ENCODE measurements around the gene TRAPPC12.

DNA sequence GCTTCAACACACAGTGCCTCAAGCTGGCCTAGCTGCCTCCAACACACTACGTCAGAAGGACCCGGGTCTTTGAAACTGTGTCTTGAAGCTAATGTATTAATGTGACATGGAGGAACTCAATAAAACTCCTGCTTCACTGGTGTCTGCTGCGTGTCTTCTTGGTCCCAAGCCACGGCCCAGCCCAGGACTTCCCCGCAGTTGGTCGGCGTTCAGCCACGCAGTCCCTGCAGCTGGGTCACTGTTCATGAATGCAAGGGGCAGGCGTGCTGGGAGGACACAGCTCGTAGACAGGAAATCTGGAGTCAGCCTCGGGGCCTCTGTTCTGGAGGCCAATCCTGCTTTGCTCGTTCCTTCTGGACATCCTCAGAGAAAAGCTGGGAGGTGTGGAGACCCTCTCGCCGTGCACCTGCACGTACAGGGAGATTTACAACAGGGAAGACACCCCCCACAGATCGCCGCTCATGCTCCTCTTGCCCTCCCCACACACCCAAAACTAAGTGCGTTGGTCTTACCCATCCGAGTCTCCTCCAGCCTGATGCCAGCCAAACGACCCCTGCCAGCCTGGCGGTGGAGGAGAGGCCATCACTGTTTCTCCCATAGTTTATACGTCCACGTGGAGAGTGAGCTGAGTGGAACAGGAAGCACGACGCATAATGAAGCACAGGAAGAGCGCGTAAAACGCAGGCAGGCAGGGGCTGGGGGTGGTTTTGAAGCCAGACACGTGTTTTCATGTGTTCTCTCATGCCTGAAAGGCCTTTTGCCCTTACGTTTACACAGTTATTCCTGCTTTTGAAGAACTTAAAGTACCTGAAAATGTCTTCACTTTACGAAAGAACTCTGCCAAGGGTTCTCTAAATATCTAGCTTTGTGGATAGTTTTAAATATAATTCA, 100.2 kb downstream of the TRAPPC12 start:
- TF ChIP-seq, protein P1, sequence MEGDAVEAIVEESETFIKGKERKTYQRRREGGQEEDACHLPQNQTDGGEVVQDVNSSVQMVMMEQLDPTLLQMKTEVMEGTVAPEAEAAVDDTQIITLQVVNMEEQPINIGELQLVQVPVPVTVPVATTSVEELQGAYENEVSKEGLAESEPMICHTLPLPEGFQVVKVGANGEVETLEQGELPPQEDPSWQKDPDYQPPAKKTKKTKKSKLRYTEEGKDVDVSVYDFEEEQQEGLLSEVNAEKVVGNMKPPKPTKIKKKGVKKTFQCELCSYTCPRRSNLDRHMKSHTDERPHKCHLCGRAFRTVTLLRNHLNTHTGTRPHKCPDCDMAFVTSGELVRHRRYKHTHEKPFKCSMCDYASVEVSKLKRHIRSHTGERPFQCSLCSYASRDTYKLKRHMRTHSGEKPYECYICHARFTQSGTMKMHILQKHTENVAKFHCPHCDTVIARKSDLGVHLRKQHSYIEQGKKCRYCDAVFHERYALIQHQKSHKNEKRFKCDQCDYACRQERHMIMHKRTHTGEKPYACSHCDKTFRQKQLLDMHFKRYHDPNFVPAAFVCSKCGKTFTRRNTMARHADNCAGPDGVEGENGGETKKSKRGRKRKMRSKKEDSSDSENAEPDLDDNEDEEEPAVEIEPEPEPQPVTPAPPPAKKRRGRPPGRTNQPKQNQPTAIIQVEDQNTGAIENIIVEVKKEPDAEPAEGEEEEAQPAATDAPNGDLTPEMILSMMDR (IDR thresholded peaks at IDR 0.05) = no peak
- TF ChIP-seq, protein P2, sequence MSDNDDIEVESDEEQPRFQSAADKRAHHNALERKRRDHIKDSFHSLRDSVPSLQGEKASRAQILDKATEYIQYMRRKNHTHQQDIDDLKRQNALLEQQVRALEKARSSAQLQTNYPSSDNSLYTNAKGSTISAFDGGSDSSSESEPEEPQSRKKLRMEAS (CRISPR knock-in tag; IDR thresholded peaks at IDR 0.05) = no peak
- no peak for TF ChIP-seq NFYB (CRISPR knock-in tag; conservative IDR thresholded peaks at IDR 0.05; ENCODE audit: low read depth)
- TF ChIP-seq, protein P3, sequence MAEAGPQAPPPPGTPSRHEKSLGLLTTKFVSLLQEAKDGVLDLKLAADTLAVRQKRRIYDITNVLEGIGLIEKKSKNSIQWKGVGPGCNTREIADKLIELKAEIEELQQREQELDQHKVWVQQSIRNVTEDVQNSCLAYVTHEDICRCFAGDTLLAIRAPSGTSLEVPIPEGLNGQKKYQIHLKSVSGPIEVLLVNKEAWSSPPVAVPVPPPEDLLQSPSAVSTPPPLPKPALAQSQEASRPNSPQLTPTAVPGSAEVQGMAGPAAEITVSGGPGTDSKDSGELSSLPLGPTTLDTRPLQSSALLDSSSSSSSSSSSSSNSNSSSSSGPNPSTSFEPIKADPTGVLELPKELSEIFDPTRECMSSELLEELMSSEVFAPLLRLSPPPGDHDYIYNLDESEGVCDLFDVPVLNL (CRISPR knock-in tag; IDR thresholded peaks at IDR 0.05; ENCODE audit: borderline replicate concordance, low read depth) = no peak
- TF ChIP-seq TP53 (CRISPR knock-in tag; IDR thresholded peaks at IDR 0.05) = no peak
- TF ChIP-seq, protein P4, sequence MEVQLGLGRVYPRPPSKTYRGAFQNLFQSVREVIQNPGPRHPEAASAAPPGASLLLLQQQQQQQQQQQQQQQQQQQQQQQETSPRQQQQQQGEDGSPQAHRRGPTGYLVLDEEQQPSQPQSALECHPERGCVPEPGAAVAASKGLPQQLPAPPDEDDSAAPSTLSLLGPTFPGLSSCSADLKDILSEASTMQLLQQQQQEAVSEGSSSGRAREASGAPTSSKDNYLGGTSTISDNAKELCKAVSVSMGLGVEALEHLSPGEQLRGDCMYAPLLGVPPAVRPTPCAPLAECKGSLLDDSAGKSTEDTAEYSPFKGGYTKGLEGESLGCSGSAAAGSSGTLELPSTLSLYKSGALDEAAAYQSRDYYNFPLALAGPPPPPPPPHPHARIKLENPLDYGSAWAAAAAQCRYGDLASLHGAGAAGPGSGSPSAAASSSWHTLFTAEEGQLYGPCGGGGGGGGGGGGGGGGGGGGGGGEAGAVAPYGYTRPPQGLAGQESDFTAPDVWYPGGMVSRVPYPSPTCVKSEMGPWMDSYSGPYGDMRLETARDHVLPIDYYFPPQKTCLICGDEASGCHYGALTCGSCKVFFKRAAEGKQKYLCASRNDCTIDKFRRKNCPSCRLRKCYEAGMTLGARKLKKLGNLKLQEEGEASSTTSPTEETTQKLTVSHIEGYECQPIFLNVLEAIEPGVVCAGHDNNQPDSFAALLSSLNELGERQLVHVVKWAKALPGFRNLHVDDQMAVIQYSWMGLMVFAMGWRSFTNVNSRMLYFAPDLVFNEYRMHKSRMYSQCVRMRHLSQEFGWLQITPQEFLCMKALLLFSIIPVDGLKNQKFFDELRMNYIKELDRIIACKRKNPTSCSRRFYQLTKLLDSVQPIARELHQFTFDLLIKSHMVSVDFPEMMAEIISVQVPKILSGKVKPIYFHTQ (CRISPR knock-in tag; IDR thresholded peaks at IDR 0.05) = no peak
- no peak for TF ChIP-seq ZNF138 (CRISPR knock-in tag; conservative IDR thresholded peaks at IDR 0.05)
- TF ChIP-seq, protein P5, sequence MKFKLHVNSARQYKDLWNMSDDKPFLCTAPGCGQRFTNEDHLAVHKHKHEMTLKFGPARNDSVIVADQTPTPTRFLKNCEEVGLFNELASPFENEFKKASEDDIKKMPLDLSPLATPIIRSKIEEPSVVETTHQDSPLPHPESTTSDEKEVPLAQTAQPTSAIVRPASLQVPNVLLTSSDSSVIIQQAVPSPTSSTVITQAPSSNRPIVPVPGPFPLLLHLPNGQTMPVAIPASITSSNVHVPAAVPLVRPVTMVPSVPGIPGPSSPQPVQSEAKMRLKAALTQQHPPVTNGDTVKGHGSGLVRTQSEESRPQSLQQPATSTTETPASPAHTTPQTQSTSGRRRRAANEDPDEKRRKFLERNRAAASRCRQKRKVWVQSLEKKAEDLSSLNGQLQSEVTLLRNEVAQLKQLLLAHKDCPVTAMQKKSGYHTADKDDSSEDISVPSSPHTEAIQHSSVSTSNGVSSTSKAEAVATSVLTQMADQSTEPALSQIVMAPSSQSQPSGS (CRISPR knock-in tag; IDR thresholded peaks at IDR 0.05; ENCODE audit: borderline replicate concordance, low read depth) = no peak
- TF ChIP-seq, protein P6, sequence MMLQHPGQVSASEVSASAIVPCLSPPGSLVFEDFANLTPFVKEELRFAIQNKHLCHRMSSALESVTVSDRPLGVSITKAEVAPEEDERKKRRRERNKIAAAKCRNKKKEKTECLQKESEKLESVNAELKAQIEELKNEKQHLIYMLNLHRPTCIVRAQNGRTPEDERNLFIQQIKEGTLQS (CRISPR knock-in tag; conservative IDR thresholded peaks at IDR 0.05) = no peak
- no peak for TF ChIP-seq IRF2 (CRISPR knock-in tag; IDR thresholded peaks at IDR 0.05; ENCODE audit: borderline replicate concordance, low read depth)
- no peak for TF ChIP-seq JUN (CRISPR knock-in tag; IDR thresholded peaks at IDR 0.05)
- no peak for TF ChIP-seq RORB (CRISPR knock-in tag; IDR thresholded peaks at IDR 0.05)
